ENCODE data around the gene NHEJ1.

The NHEJ1 gene

DNA sequence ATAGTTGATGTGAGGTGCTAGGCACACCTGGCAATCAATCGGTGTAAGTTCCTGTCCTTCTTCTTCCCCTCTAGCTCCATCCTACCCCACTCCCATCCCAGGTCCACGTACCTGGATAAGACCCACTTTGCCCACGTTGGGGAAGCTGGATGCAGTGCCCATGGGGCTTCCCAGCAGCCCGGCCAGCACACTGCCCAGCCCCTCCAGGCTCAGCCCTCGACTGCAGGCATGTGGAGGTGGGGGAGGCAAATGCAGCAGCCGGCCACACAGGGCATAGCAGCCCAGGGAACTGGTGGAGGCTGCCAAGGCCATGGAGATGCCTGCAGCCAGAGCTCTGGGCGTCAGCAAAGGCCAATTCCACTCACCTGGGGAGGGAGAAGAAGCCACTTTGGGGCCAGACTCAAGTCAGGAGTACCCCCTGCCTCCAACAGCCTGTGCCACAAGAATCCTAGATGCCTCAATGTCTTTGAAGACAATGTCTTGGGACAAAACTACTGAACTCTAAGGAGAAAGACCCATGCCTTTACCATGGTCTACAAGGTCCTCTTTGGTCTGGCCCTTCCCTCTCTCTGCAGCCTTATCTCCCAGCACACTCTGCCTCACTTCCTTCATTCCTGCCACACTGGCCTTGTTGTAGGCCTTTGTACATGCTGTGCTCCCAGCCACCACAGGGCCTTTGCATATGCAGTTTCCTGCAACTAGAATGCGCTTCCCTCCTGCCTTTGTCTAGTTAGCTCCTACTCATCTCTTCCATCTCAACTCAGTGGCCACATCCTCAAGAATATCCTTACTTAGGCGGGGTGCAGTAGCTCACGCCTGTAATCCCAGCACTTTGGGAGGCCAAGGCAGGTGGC, 4.7 kb upstream of the NHEJ1 start:
- no peak for DNase-seq

DNA sequence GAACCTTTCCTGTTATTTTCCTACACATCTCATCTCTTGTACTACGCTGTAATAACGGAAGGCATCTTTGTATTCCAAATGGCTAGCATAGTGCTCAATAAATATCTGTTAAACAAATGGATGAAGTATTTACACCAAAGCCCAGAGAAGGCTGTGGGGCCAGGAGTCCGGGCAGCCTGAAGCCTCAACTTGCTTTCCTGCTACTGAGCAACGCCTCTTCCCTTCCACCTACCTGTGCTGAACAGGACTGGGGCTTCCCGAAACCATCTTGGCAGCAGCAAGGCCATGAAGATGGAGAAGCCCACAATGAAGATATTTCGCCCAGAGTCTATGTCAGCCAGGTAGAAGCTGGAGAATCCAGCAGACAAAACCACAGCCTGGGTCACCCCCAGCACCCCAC, 2.5 kb upstream of the NHEJ1 start:
- no peak for DNase-seq

- DNase-seq, result no peak
These were observed 482 bp upstream of the NHEJ1 start for GRCh38 chr2:219161097-219161496.

DNA sequence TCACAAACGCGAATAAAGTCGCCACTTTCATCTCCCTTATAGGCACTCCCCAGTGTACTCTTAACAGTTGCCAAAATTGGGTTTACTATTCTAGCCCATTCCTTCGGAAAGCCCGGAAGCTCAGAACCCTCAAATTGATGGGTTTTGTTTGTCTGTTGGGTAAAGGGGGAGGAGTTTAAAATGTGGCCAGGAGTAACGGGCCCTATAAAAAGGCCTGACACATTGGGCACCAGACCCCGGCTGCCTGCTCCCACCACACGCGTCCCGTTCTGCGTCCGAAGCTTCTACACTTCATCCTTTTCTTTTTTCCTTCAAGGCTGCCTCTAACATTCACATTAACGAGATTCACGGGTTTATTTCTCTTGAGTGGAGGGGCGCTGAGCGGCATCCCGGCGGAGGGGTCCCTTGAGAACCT, 837 bp downstream of the NHEJ1 start:
- DNase-seq, result no peak

DNA sequence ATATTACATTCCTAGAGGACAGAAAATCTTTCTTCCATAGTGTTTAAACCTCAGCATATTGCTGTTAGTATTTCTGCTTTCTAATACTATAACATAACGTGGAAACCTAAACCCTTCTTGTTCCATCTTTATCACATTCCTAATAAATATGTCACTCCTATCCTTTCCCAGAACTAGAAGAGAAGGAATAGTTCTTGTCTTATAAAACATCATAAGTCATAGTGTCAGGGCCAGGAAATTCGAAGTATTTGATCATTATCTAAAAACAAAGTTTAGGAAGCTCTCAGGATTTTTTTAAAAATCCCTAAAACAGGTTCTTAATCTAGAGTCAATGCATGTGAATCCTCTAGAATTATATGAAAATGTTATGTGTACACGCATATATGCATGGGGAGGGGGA, 2.0 kb downstream of the NHEJ1 start:
- DNase-seq, result no peak

DNA sequence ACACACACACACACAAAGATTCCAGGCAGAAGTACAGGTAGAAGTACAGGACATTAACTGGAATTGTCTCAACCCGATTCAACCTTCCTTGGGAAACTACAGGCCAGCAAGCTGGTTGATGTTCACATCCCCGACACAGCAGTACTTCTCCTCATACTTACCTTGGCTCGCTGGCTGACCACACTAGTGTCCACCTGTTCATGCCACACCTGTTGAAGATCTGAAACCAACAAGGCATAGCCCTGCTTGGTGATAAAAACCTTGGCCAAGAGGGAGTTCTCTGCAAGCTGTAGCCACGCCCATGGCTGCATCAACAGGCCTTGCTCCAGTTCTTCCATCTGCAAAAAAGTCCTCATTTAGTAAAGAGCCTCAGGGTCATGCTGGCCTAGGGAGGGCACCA, 2.6 kb downstream of the NHEJ1 start:
- DNase-seq, result no peak

DNA sequence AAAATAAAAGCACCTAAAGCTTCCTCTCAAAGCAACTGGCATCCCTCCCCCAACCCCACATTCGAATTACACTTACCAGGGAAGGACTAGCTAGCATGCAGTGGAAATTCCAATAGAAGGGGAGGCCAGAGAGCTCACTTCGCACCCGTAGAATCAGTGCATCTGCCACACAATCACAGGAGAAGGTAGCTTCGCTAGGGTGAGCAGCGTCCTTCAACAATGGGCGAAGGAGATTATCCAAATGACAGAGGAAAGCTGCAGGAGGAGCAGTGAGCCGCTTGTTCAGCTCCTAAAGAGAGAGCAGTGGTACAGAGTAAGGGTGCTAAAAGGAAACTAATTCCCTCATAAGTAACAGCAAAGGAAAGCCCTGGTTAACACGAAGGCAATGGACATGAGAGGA, 3.2 kb downstream of the NHEJ1 start:
- no peak for DNase-seq

GRCh38 chr2:219155054-219155644, 5.5 kb downstream of the NHEJ1 start:
- peak; percentile 59 to 84 for DNase-seq

GRCh38 chr2:219149667-219150066, 10.9 kb downstream of the NHEJ1 start:
- no peak for DNase-seq

DNA sequence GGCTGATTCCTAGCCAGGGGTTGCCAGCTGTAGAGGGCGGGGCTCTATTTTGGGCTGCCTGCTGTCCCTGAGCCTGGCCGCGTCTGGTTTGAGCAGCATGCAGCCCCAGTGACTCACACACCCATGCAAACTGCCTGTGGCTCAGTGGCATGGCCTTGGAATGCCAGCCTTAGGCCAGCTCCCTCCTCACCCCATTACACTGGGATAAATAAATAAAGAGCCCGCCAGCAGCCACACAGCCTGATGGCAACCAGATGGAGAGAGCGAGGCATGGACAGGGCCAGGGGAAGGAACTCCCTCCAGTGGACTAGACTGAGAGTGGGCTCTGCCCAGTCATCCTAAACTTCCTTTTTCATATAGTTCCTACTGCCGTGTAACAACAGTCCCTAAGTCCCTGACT, 18.3 kb downstream of the NHEJ1 start:
- no peak for DNase-seq

GRCh38 chr2:219140722-219141121, 19.9 kb downstream of the NHEJ1 start:
- no peak for DNase-seq

GRCh38 chr2:219133976-219134375, 26.6 kb downstream of the NHEJ1 start:
- no peak for DNase-seq

DNA sequence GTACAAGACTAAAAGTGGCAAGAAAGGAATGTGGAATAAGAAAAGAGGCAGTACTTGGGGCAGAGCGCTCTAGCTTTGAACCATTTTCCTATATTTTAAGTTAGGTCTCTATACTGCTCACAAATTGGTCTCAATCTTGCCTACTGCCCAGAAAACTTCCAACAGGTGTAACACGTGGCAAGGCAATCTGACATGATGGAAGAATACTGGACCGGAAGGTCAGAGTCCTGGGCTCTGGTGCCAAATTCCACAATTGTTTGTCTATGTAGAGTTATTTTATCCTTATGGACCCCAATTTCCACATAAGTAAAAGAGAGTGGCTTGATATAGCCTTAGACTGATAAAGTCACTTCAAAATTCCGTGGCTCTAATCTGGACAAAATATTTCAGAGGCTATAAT, 28.9 kb downstream of the NHEJ1 start:
- no peak for DNase-seq

DNA sequence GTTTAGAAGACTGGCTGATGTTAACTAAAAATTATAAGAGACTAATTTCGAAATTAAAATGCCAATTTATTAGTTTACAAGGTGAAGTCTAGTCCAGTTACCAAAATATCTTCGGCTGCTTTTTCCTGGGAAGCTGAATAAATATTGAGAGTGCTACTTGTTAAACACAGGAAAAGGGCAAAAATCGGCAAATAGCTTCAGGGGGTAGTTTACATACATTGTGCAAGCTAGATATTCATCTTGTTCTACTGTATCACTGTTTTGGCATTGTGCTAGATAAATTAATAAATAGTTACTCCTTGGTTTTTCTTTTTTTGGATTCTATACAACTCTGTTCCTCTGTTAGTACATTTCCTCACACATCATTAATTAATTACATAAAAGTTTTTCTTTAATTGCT, 29.3 kb downstream of the NHEJ1 start:
- no peak for DNase-seq

- DNase-seq, result no peak
These were observed 31.0 kb downstream of the NHEJ1 start for GRCh38 chr2:219129589-219129988.

DNA sequence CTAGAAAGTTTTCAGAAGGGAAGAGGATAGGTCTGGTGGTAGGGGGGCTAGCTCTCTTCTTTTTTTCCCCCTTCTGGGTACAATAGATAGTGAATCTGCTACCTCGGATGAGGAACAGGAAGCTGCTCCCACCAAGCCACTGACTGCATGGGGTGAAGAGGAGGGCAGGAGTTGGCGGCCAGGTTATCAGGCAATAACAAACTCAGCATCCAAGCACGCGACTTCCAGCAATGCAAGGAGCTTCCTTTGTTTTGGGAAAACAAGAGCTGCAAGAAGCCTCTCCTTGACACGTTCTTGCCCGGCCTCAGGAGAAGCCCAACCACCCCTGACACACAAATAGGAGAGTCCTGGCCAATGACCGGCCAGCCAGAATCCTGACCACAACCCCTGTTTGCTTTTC, 32.2 kb downstream of the NHEJ1 start:
- no peak for DNase-seq

DNA sequence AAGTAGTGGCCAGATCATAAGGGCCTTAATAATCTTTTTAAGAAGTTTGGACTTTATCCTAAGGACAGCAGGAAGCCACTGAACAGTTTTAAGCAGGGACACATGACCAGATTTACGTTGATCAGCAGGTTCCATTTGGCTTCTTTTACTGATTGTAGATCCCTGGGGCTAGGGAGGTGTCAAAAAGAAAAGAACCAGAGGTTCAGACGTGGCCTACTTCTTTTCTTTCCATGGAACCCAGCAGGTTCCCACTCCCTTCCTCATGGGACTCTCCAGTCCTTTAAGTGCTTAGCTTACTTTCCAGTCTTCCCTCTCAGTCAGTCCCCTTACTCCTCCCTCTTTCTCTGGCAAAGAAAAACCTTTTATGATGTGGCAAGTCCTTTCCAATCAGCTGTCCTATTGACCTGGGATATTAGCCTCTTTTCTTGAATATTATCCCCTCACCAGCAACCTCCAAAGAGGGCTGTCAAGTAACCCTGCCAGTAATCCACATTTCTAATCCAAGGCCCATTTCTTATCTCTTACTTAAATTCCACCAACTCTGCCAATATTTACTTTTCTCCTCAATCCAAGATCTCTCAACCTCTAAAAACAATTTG, 33.5 kb downstream of the NHEJ1 start:
- no peak for DNase-seq

- DNase-seq, result no peak
These were observed 34.1 kb downstream of the NHEJ1 start for GRCh38 chr2:219126555-219126954.

DNA sequence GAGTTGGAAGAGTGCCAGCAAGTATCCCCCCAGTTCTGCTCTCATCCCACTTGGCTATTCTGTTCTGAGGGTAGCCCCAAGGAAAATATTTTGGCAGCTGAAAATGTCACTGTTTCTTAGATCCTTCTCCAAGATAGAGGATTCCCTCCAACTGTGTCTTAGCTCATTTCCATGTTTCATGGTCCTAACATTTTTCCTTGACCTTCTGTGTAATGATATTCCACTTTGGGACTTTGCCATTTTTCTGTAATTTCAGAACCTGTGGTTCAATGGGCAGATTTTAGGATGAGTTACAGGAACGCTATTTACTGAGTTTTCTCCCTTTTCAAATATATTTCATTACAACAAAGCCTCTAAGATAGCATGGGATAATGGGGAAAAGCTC, 34.7 kb downstream of the NHEJ1 start:
- no peak for DNase-seq

GRCh38 chr2:219125225-219125885, 35.3 kb downstream of the NHEJ1 start:
- DNase-seq, result no peak

- DNase-seq, result no peak
These were observed 36.1 kb downstream of the NHEJ1 start for GRCh38 chr2:219124381-219125110.

GRCh38 chr2:219123356-219124135, 37.1 kb downstream of the NHEJ1 start:
- DNase-seq, result no peak
